Measurements from ENCODE around the gene PRICKLE1.

- no peak for TF ChIP-seq POLR2AphosphoS5 (IDR thresholded peaks at IDR 0.05; ENCODE audit: low read depth, low read length)
- TF ChIP-seq REST (IDR thresholded peaks at IDR 0.05; ENCODE audit: insufficient read depth in 1 of 2, low read depth in 2 of 2, low read length in 2 of 2): no peak
- TF ChIP-seq SIN3A (IDR thresholded peaks at IDR 0.05; ENCODE audit: borderline replicate concordance, insufficient read depth, low read length): no peak
- TF ChIP-seq TAF1 (IDR thresholded peaks at IDR 0.05; ENCODE audit: borderline replicate concordance, insufficient read depth, low read length): no peak
- no peak for TF ChIP-seq FOXP2 (optimal IDR thresholded peaks at IDR 0.05; ENCODE audit: borderline replicate concordance, extremely low read depth, extremely low read length, insufficient read depth)
These were observed 78.7 kb downstream of the PRICKLE1 start for GRCh38 chr12:42510823-42511222.
